ENCODE measurements around the gene MEMO1. TPM values are rescaled to one million over a fixed set of nuclear protein-coding genes. Genes with fewer than 3 reads are reported as not detected.
"Not testable (repeated sequence)": the region's sequence is repeated elsewhere in the genome, so short reads cannot be mapped to it uniquely, and the experiment has no call there.

MEMO1 gene
- total and polyA plus RNA-seq, 2 experiments from 2014 or later, result 43.9 to 58.8 TPM

GRCh38 chr2:31865215-31865614 is 145.6 kb downstream of the MEMO1 start:
- Histone ChIP-seq H3K36me3 (replicated peaks; ENCODE audit: insufficient read depth, low read depth) (peaks cover 3% of the 10 kb centered on the region), H3K4me1 (ENCODE audit: insufficient read depth) (no peaks in the 10 kb centered on the region), H3K27ac (no peak overlapping the region), H3K79me2 (no peaks in the 10 kb centered on the region), H3K4me3 (no peak overlapping the region), H4K20me1 (ENCODE audit: insufficient read depth, poor library complexity, severe bottlenecking) (no peaks in the 10 kb centered on the region), H3K9me2 (replicated peaks; ENCODE audit: insufficient read depth) (no peaks in the 10 kb centered on the region), H3K9me3 (ENCODE audit: low read depth) (no peaks in the 10 kb centered on the region), H2AFZ (no peak overlapping the region), H3K27me3 (no peaks in the 10 kb centered on the region), H3K4me2 (no peak overlapping the region)
- no peak for TF ChIP-seq CTCF (IDR thresholded peaks at IDR 0.05; ENCODE audit: poor library complexity)
- TF ChIP-seq EZH2phosphoT487 (IDR thresholded peaks at IDR 0.05; ENCODE audit: low read depth, severe bottlenecking, unreplicated experiment), result no peak
- TF ChIP-seq EZH2 (IDR thresholded peaks at IDR 0.05; ENCODE audit: borderline replicate concordance), result no peak
- DNase-seq (ENCODE audit: low spot score), result no peak

- Histone ChIP-seq H3K79me2 (no peaks in the 10 kb centered on the region), H3K4me3 (no peak overlapping the region), H3K4me2 (no peak overlapping the region), H3K36me3 (replicated peaks; ENCODE audit: insufficient read depth, low read depth) (peaks cover 3% of the 10 kb centered on the region), H3K9me3 (ENCODE audit: low read depth) (no peaks in the 10 kb centered on the region), H3K9me2 (replicated peaks; ENCODE audit: insufficient read depth) (no peaks in the 10 kb centered on the region), H3K27me3 (no peaks in the 10 kb centered on the region), H4K20me1 (ENCODE audit: insufficient read depth, poor library complexity, severe bottlenecking) (no peaks in the 10 kb centered on the region), H2AFZ (no peak overlapping the region), H3K27ac (no peak overlapping the region), H3K4me1 (ENCODE audit: insufficient read depth) (no peaks in the 10 kb centered on the region)
- TF ChIP-seq EZH2 (IDR thresholded peaks at IDR 0.05; ENCODE audit: borderline replicate concordance) (no peak), EZH2phosphoT487 (IDR thresholded peaks at IDR 0.05; ENCODE audit: low read depth, severe bottlenecking, unreplicated experiment) (no peak), CTCF (IDR thresholded peaks at IDR 0.05; ENCODE audit: poor library complexity) (no peak)
- 95% methylated on average over 3 of the region's 3 CpGs for WGBS (ENCODE audit: low lambda C conversion rate, missing lambda C conversion rate)
- no peak for DNase-seq (ENCODE audit: low spot score)
Observed at GRCh38 chr2:31863867-31864266, 146.9 kb downstream of the MEMO1 start.

- not testable (repeated sequence) for H3K27me3 ChIP-seq; H3K79me2 ChIP-seq; H3K4me2 ChIP-seq; H3K9me2 ChIP-seq (replicated peaks; ENCODE audit: insufficient read depth); H3K4me1 ChIP-seq (ENCODE audit: insufficient read depth); H4K20me1 ChIP-seq (ENCODE audit: insufficient read depth, poor library complexity, severe bottlenecking); H3K4me3 ChIP-seq; H3K27ac ChIP-seq; H3K36me3 ChIP-seq (replicated peaks; ENCODE audit: insufficient read depth, low read depth); DNase-seq (ENCODE audit: low spot score); H3K9me3 ChIP-seq (ENCODE audit: low read depth); H2AFZ ChIP-seq
- WGBS (ENCODE audit: low lambda C conversion rate, missing lambda C conversion rate), result 91% methylated on average over 6 of the region's 9 CpGs
Observed at GRCh38 chr2:31863015-31863656, 147.7 kb downstream of the MEMO1 start.

- Histone ChIP-seq H3K27me3 (no peaks in the 10 kb centered on the region), H3K4me2 (no peak overlapping the region), H3K27ac (no peak overlapping the region), H2AFZ (no peak overlapping the region), H3K4me3 (no peak overlapping the region), H4K20me1 (ENCODE audit: insufficient read depth, poor library complexity, severe bottlenecking) (no peaks in the 10 kb centered on the region), H3K79me2 (no peaks in the 10 kb centered on the region), H3K36me3 (replicated peaks; ENCODE audit: insufficient read depth, low read depth) (peaks cover 1% of the 10 kb centered on the region), H3K9me2 (replicated peaks; ENCODE audit: insufficient read depth) (no peaks in the 10 kb centered on the region), H3K4me1 (ENCODE audit: insufficient read depth) (no peaks in the 10 kb centered on the region), H3K9me3 (ENCODE audit: low read depth) (no peaks in the 10 kb centered on the region)
- no peak for DNase-seq (ENCODE audit: low spot score)
- 82% methylated on average over 2 of the region's 2 CpGs for WGBS (ENCODE audit: low lambda C conversion rate, missing lambda C conversion rate)
- no peak for TF ChIP-seq CTCF (IDR thresholded peaks at IDR 0.05; ENCODE audit: poor library complexity)
- no peak for TF ChIP-seq EZH2 (IDR thresholded peaks at IDR 0.05; ENCODE audit: borderline replicate concordance)
- no peak for TF ChIP-seq EZH2phosphoT487 (IDR thresholded peaks at IDR 0.05; ENCODE audit: low read depth, severe bottlenecking, unreplicated experiment)
Observed at GRCh38 chr2:31859959-31860358, 150.8 kb downstream of the MEMO1 start.

Data from hepatocyte (in vitro differentiated cells).